ENCODE data around the gene VARS2.
"Not testable (repeated sequence)": the region's sequence is repeated elsewhere in the genome, so short reads cannot be mapped to it uniquely, and the experiment has no call there.

VARS2 gene

DNA sequence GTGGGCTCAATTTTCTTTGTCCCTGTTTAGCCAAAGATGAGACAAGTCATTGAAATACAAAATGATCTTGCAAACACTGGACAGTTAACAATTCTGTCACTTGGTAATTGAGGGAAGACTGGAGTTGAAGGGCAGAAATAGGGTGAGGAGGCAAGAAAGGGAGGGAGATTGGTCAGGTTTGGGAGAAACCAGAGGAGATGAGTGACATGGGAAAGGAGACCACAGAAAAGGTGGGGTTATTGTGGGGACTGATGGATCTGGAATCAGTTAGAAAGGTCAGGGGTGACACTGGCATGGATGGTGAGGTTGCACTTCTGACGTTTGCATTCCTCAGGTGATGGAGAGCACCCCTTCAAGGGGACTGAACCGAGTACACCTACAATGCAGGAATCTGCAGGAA lies 5.3 kb upstream of the VARS2 start:
- H3K9ac ChIP-seq (ENCODE audit: low read depth, low read length), result peak overlapping the region; percentile 61
- peak overlapping the region; percentile 89 for H3K4me3 ChIP-seq (ENCODE audit: low read depth, low read length)
- no peaks in the 10 kb centered on the region for H3K9me3 ChIP-seq (ENCODE audit: control insufficient read depth, insufficient read depth, low read length)
- peaks cover 19% of the 10 kb centered on the region for H3K36me3 ChIP-seq (ENCODE audit: control insufficient read depth, insufficient read depth, low read length)
- no peaks in the 10 kb centered on the region for H3K4me1 ChIP-seq (ENCODE audit: control insufficient read depth, insufficient read depth, low read length)
- no peaks in the 10 kb centered on the region for H3K27me3 ChIP-seq (ENCODE audit: control insufficient read depth, insufficient read depth, low read length)

DNA sequence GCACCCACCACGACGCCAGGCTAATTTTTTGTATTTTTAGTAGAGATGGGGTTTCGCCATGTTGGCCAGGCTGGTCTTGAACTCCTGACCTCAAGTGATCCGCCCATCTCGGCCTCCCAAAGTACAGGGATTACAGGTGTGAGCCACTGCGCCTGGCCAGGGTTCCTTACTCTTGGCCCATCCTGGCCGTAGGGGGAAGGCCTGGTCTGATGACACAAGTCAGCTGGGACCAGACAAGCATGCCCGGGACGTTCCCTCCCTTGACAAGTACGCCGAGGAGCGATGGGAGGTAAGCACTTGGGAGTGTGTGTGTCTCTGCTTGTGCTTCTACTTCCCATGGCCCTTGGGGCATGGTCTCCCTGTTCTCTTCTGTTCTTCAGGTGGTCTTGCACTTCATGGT lies 3.6 kb upstream of the VARS2 start:
- not testable (repeated sequence) for H3K4me1 ChIP-seq (ENCODE audit: control insufficient read depth, insufficient read depth, low read length); H3K4me3 ChIP-seq (ENCODE audit: low read depth, low read length); H3K9me3 ChIP-seq (ENCODE audit: control insufficient read depth, insufficient read depth, low read length); H3K27me3 ChIP-seq (ENCODE audit: control insufficient read depth, insufficient read depth, low read length); H3K9ac ChIP-seq (ENCODE audit: low read depth, low read length)
- peaks cover 19% of the 10 kb centered on the region for H3K36me3 ChIP-seq (ENCODE audit: control insufficient read depth, insufficient read depth, low read length)

DNA sequence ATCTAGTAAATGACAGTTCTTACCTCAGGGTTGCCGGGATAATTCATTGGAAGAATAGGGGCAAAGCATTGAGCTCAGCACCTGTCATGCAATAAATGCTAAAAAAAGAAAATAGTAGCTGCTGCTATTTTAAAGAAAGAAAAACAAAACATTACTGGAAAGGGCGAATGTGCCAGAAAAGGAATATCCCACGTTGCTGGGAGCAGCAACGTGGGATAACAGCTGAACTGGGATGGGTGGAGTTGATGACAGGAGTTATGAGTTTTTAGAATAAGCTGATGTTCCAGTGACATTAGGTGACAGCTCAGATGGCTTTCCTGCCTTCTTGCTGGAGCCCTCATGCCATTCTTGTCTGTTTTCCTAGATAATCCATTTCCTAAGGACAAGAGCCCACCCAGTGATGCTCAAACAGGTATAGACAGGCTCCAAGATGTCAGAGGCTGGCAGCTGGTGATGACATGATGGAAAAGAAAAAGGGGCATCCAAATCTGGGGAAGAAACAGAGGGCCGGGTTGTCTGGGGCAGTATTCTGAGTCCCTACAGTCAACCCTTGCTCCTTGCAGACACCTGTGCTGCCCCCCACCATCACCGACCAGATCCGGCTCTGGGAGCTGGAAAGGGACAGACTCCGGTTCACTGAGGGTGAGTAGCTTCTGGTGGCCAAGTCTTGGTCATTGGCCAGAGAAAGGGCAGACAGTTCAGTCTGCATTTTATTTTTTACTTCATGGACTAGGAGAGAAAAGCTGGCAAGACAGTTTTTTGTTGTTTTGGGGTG lies 1.1 kb upstream of the VARS2 start:
- peaks cover 5% of the 10 kb centered on the region for H3K4me1 ChIP-seq (ENCODE audit: control insufficient read depth, insufficient read depth, low read length)
- H3K9ac ChIP-seq (ENCODE audit: low read depth, low read length), result peak overlapping the region; percentile 60
- H3K27me3 ChIP-seq (ENCODE audit: control insufficient read depth, insufficient read depth, low read length), result no peaks in the 10 kb centered on the region
- no peaks in the 10 kb centered on the region for H3K9me3 ChIP-seq (ENCODE audit: control insufficient read depth, insufficient read depth, low read length)
- H3K36me3 ChIP-seq (ENCODE audit: control insufficient read depth, insufficient read depth, low read length), result peaks cover 31% of the 10 kb centered on the region
- H3K4me3 ChIP-seq (ENCODE audit: low read depth, low read length), result peak overlapping the region; percentile 79

DNA sequence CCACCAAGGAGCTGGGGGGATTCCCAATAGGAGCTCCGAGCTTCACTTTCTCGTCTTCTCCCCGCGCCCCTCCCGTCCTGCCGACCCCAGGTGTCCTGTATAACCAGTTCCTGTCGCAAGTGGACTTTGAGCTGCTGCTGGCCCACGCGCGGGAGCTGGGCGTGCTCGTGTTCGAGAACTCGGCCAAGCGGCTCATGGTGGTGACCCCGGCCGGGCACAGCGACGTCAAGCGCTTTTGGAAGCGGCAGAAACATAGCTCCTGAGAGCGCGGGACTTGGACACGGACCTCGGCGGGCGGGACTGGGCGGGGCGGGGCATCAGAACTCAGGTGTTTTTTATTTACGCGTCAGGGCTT lies 340 bp upstream of the VARS2 start:
- Histone ChIP-seq H3K4me1 (ENCODE audit: control insufficient read depth, insufficient read depth, low read length) (peaks cover 5% of the 10 kb centered on the region), H3K4me3 (ENCODE audit: low read depth, low read length) (peak overlapping the region; percentile 79), H3K9me3 (ENCODE audit: control insufficient read depth, insufficient read depth, low read length) (no peaks in the 10 kb centered on the region), H3K27me3 (ENCODE audit: control insufficient read depth, insufficient read depth, low read length) (no peaks in the 10 kb centered on the region), H3K36me3 (ENCODE audit: control insufficient read depth, insufficient read depth, low read length) (peaks cover 37% of the 10 kb centered on the region), H3K9ac (ENCODE audit: low read depth, low read length) (peak overlapping the region; percentile 60)

DNA sequence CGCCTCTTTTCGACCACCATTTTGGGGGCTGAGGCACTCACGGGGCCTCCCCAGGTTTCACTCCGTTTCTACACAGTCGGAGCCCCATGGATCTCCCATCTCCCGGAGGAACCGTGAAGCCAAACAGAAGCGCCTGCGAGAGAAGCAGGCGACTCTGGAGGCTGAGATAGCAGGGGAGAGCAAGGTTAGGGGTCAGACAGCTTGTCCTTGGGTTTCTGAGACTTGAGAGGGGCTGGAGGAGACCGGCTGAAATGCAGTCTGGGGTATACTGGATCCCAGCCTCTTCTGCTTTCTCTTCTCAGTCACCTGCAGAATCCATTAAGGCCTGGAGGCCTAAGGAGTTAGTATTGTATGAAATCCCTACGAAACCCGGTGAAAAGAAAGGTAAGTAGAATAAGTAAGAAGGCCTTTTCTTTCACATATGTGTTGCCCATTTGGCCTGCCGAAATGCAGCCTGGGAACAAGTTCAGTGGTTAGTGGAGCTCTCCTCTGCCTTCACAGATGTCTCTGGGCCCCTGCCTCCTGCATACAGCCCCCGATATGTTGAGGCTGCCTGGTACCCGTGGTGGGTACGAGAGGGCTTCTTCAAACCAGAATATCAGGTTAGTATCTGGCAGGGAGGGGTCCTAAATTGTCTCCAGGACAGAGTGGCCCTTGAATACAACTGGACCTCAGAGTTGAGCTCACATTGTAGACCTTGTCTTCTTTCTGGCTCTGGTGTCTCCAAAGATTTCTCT lies 984 bp downstream of the VARS2 start:
- Histone ChIP-seq H3K27me3 (ENCODE audit: control insufficient read depth, insufficient read depth, low read length) (no peaks in the 10 kb centered on the region), H3K4me1 (ENCODE audit: control insufficient read depth, insufficient read depth, low read length) (peaks cover 5% of the 10 kb centered on the region), H3K4me3 (ENCODE audit: low read depth, low read length) (peak overlapping the region; percentile 79), H3K9me3 (ENCODE audit: control insufficient read depth, insufficient read depth, low read length) (no peaks in the 10 kb centered on the region), H3K9ac (ENCODE audit: low read depth, low read length) (peak overlapping the region; percentile 61), H3K36me3 (ENCODE audit: control insufficient read depth, insufficient read depth, low read length) (peaks cover 43% of the 10 kb centered on the region)

DNA sequence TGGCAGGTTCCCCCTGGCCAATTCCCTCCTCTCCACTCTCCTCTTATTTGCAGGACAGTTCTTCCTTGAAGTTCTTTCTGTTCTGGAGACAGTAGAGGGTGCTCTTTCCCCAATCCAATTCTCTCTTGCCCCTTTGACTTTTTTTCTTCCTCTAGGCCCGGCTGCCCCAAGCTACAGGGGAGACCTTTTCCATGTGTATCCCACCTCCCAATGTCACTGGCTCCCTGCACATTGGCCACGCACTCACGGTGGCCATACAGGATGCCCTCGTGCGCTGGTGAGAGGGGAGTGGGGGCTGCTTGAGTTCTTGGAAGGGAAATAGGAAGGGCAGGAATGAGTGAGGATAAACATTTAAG lies 1.5 kb downstream of the VARS2 start:
- Histone ChIP-seq H3K9me3 (ENCODE audit: control insufficient read depth, insufficient read depth, low read length) (no peaks in the 10 kb centered on the region), H3K4me1 (ENCODE audit: control insufficient read depth, insufficient read depth, low read length) (peaks cover 5% of the 10 kb centered on the region), H3K9ac (ENCODE audit: low read depth, low read length) (no peak overlapping the region), H3K36me3 (ENCODE audit: control insufficient read depth, insufficient read depth, low read length) (peaks cover 43% of the 10 kb centered on the region), H3K4me3 (ENCODE audit: low read depth, low read length) (no peak overlapping the region), H3K27me3 (ENCODE audit: control insufficient read depth, insufficient read depth, low read length) (no peaks in the 10 kb centered on the region)

DNA sequence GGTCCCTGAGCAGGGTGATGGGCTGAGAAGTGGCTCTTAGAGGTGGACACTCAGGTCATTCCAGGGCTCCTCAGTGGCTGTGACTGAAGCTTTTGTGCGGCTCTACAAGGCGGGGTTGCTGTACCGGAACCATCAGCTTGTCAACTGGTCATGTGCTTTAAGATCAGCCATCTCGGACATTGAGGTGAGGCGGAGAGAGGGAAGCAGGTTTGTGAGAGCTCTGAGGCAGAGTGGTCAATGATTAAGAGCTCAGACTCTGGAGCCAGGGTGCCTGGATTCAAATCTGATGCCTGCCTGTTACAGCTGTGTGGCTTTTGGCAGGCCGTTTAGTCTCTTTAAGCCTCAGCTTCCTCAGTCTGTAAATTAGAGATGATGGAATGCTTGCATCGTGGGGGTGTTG lies 3.0 kb downstream of the VARS2 start:
- Histone ChIP-seq H3K36me3 (ENCODE audit: control insufficient read depth, insufficient read depth, low read length) (peaks cover 44% of the 10 kb centered on the region), H3K27me3 (ENCODE audit: control insufficient read depth, insufficient read depth, low read length) (no peaks in the 10 kb centered on the region), H3K9me3 (ENCODE audit: control insufficient read depth, insufficient read depth, low read length) (no peaks in the 10 kb centered on the region), H3K4me3 (ENCODE audit: low read depth, low read length) (no peak overlapping the region), H3K9ac (ENCODE audit: low read depth, low read length) (no peak overlapping the region), H3K4me1 (ENCODE audit: control insufficient read depth, insufficient read depth, low read length) (peaks cover 5% of the 10 kb centered on the region)

DNA sequence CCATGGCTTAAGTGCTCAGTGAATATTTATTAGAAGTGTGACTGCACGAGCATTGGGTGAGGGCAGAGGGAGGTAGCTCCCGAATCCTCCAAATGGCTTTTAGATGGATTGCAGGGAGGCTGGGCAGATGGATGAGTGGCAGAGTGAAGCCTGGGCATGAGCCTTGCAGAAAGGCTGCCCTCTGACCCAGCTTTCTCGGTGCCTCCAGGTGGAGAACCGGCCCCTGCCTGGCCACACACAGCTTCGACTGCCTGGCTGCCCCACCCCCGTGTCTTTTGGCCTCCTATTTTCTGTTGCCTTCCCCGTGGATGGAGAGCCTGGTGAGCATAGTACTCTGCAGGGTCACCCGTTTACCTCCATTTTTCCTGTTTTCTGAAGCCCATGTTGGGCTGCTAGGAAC lies 3.4 kb downstream of the VARS2 start:
- Histone ChIP-seq H3K27me3 (ENCODE audit: control insufficient read depth, insufficient read depth, low read length) (no peaks in the 10 kb centered on the region), H3K4me1 (ENCODE audit: control insufficient read depth, insufficient read depth, low read length) (peaks cover 5% of the 10 kb centered on the region), H3K36me3 (ENCODE audit: control insufficient read depth, insufficient read depth, low read length) (peaks cover 41% of the 10 kb centered on the region), H3K4me3 (ENCODE audit: low read depth, low read length) (no peak overlapping the region), H3K9ac (ENCODE audit: low read depth, low read length) (no peak overlapping the region), H3K9me3 (ENCODE audit: control insufficient read depth, insufficient read depth, low read length) (no peaks in the 10 kb centered on the region)

DNA sequence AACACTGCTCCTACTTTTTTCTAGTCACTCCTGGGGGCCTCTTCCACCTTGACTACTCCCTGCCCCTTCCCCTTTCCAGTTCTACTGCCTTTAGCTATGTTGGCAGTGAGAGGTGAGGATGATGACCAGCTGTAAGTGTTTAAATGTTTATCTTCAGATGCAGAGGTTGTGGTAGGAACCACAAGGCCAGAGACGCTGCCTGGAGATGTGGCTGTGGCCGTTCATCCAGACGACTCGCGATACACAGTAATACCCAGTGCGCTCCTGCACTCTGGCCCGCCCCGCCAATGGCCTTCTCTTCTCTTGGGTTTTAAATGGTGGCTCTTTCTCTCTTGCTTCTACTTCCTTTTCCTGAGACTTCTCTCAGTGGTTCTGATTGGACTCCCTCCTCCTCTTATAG lies 4.6 kb downstream of the VARS2 start:
- H3K27me3 ChIP-seq (ENCODE audit: control insufficient read depth, insufficient read depth, low read length), result no peaks in the 10 kb centered on the region
- H3K9ac ChIP-seq (ENCODE audit: low read depth, low read length), result no peak overlapping the region
- H3K9me3 ChIP-seq (ENCODE audit: control insufficient read depth, insufficient read depth, low read length), result no peaks in the 10 kb centered on the region
- no peak overlapping the region for H3K4me3 ChIP-seq (ENCODE audit: low read depth, low read length)
- H3K36me3 ChIP-seq (ENCODE audit: control insufficient read depth, insufficient read depth, low read length), result peaks cover 50% of the 10 kb centered on the region
- H3K4me1 ChIP-seq (ENCODE audit: control insufficient read depth, insufficient read depth, low read length), result peaks cover 5% of the 10 kb centered on the region

DNA sequence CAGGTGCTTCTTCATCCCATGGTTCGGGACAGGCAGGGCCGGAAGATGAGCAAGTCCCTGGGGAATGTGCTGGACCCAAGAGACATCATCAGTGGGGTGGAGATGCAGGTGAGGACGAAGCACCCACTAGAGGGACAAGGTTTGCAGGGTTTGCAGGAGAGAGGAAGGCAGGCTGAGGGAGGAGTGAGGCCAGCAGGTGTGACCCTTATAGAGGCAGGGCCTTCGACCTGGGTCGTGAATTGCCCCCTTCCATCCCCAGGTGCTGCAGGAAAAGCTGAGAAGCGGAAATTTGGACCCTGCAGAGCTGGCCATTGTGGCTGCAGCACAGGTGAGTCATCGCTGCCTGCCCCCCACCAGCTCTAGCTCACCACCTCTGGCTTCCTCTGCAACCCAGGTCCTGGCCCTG lies 8.4 kb downstream of the VARS2 start:
- H3K36me3 ChIP-seq (ENCODE audit: control insufficient read depth, insufficient read depth, low read length), result peaks cover 58% of the 10 kb centered on the region
- no peak overlapping the region for H3K4me3 ChIP-seq (ENCODE audit: low read depth, low read length)

DNA sequence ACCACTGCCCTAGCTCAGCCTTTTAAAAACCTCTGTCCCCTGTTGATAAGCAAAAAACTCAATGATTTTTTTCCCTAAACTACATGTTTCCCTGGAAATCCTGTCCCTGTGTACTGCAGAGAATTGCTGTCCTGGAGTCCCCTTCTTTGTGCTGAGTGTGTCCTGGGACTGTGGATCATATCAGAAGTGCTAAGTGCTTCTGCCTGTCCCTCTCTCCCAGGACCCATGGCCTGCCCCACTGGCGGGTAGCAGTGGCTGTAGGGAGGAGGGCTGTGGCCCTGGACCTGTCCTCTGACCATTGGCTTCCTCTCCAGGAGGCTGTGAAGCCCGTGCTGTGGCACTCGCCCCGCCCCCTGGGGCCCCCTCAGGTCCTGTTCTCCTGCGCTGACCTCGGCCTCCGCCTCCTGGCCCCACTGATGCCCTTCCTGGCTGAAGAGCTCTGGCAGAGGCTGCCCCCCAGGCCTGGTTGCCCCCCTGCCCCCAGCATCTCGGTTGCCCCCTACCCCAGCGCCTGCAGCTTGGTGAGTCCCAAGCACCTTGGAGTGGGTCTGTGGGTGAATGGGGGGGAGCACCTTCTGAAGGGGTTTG lies 10.1 kb downstream of the VARS2 start:
- not testable (repeated sequence) for H3K27me3 ChIP-seq (ENCODE audit: control insufficient read depth, insufficient read depth, low read length); H3K4me1 ChIP-seq (ENCODE audit: control insufficient read depth, insufficient read depth, low read length); H3K4me3 ChIP-seq (ENCODE audit: low read depth, low read length); H3K9ac ChIP-seq (ENCODE audit: low read depth, low read length); H3K9me3 ChIP-seq (ENCODE audit: control insufficient read depth, insufficient read depth, low read length)
- peaks cover 44% of the 10 kb centered on the region for H3K36me3 ChIP-seq (ENCODE audit: control insufficient read depth, insufficient read depth, low read length)

More for the DNA sequence above, 8.4 kb downstream of the VARS2 start:
- Histone ChIP-seq H3K9ac (ENCODE audit: low read depth, low read length) (no peak overlapping the region), H3K9me3 (ENCODE audit: control insufficient read depth, insufficient read depth, low read length) (no peaks in the 10 kb centered on the region), H3K4me1 (ENCODE audit: control insufficient read depth, insufficient read depth, low read length) (no peaks in the 10 kb centered on the region), H3K27me3 (ENCODE audit: control insufficient read depth, insufficient read depth, low read length) (no peaks in the 10 kb centered on the region)

DNA sequence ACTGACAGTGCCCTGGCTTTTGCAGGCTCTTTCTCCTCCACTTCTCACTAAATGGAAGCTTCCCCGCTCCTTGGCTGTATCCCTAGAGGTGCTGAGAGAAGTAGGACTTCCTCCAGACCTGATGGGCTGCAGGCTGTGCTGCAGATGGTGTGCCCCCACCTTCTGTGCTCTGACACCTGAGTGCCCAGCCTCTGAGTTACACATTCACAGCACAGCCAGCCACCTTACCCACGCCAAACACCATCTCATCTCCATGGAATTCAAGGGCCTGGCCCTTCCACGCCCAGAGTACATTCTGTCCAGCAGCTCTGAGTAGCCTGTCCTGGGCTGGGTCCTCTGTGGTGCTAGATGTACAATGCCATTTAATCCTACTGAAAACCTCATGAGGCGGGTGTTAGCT lies 12.6 kb downstream of the VARS2 start:
- Histone ChIP-seq H3K9me3 (ENCODE audit: control insufficient read depth, insufficient read depth, low read length) (no peaks in the 10 kb centered on the region), H3K27me3 (ENCODE audit: control insufficient read depth, insufficient read depth, low read length) (no peaks in the 10 kb centered on the region), H3K36me3 (ENCODE audit: control insufficient read depth, insufficient read depth, low read length) (peaks cover 29% of the 10 kb centered on the region), H3K9ac (ENCODE audit: low read depth, low read length) (no peak overlapping the region), H3K4me3 (ENCODE audit: low read depth, low read length) (no peak overlapping the region), H3K4me1 (ENCODE audit: control insufficient read depth, insufficient read depth, low read length) (no peaks in the 10 kb centered on the region)
